Measurements from ENCODE around the gene KRTAP19-4. TPM values are rescaled to one million over a fixed set of nuclear protein-coding genes. Genes with fewer than 3 reads are reported as not detected.
"Not testable (repeated sequence)": the region's sequence is repeated elsewhere in the genome, so short reads cannot be mapped to it uniquely, and the experiment has no call there.

Gene KRTAP19-4
- not detected in 2 replicates for polyA plus RNA-seq (2011; rRNA removed)
- not detected in 2 replicates for polyA minus RNA-seq (2011; rRNA and poly(A)+ RNA removed)

- no peak for TF ChIP-seq CTCF (IDR thresholded peaks at IDR 0.05; ENCODE audit: insufficient read depth, low read depth, low read length)
- DNase-seq (ENCODE audit: low read depth) = no peak
- ChIA-PET POLR2A (no interaction called here), CTCF (no interaction called here)
- Histone ChIP-seq H3K36me3 (ENCODE audit: control insufficient read depth, insufficient read depth, low read length) (no peaks in the 10 kb centered on the region), H3K4me3 (ENCODE audit: low read depth, low read length) (no peak within 1 kb of the TSS), H3K27me3 (ENCODE audit: control insufficient read depth, insufficient read depth, low read length) (no peaks in the 10 kb centered on the region)
Measured at GRCh38 chr21:30497065-30497464, at the start of gene KRTAP19-4. Gene KRTAP19-4 (minus strand): TSS chr21:30497165. CDS start chr21:30497110, 55 bp downstream.

DNA sequence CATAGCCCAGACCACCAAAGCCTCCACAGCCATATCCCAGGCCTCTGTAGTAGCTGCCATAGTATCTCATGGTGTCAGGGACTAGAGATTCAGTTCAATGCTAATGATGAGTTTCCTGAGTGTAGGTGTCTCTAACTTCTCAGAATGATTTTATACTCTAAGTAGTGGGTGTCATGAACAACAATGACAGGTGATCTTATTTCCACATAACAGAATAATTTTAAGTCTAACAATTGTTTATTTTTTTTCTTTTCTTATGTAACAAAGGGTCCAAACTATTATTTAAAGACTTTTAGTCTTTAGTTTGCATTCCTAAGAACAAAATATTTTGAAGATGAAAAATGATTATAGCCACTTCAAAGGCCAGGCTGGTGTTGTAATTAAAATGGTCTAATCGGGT is 44.8 kb upstream of the KRTAP19-4 start, which contains the start of gene KRTAP19-6:
TSS of gene KRTAP19-6 (minus strand) at position 101 of the 400 bp plus-strand sequence. CDS start at position 70, 31 bp downstream.
- no peak for TF ChIP-seq CTCF (IDR thresholded peaks at IDR 0.05; ENCODE audit: insufficient read depth, low read depth, low read length)
- DNase-seq (ENCODE audit: low read depth) = no peak
- H3K4me3 ChIP-seq (ENCODE audit: low read depth, low read length) = no peak within 1 kb of the TSS
- CTCF ChIA-PET = interaction anchor here (0.5 kb wide), 1 partner anchor 292 kb away, joined by 3 read pairs; no protein-coding TSS in a partner anchor
- no peaks in the 10 kb centered on the region for H3K36me3 ChIP-seq (ENCODE audit: control insufficient read depth, insufficient read depth, low read length)
- POLR2A ChIA-PET = no interaction called here
- H3K27me3 ChIP-seq (ENCODE audit: control insufficient read depth, insufficient read depth, low read length) = no peaks in the 10 kb centered on the region

- POLR2A ChIA-PET = no interaction called here
- Histone ChIP-seq H3K4me3 (ENCODE audit: low read depth, low read length) (no peak overlapping the region), H3K36me3 (ENCODE audit: control insufficient read depth, insufficient read depth, low read length) (no peaks in the 10 kb centered on the region), H3K27me3 (ENCODE audit: control insufficient read depth, insufficient read depth, low read length) (no peaks in the 10 kb centered on the region)
- DNase-seq (ENCODE audit: low read depth) = no peak
- no peak for TF ChIP-seq CTCF (IDR thresholded peaks at IDR 0.05; ENCODE audit: insufficient read depth, low read depth, low read length)
- CTCF ChIA-PET = no interaction called here
Measured at GRCh38 chr21:30518876-30519275, 21.9 kb upstream of the KRTAP19-4 start.

DNA sequence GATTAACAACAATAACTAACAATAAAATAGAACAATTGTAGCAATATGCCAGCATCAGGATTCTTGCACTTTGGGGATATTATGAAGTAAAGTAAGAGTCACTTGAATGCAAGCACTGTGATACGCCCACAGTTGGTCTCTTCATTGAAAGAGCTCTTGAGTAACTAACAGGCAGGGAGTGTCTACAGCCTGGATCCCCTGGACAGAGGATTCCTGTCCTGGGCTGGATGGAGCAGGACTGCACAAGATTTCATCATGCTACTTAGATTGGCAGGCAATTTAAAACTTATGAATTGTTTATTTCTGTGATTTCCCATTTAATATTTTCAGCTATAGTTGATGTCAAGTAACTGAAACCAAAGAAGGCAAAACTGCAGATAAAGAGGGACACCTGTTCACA is 18.7 kb upstream of the KRTAP19-4 start:
- Histone ChIP-seq H3K36me3 (ENCODE audit: control insufficient read depth, insufficient read depth, low read length) (no peaks in the 10 kb centered on the region), H3K4me3 (ENCODE audit: low read depth, low read length) (no peak overlapping the region), H3K27me3 (ENCODE audit: control insufficient read depth, insufficient read depth, low read length) (no peaks in the 10 kb centered on the region)
- CTCF ChIA-PET = interaction anchor here (0.7 kb wide), 1 partner anchor 19 kb away, joined by 3 read pairs; no protein-coding TSS in a partner anchor
- no peak for TF ChIP-seq CTCF (IDR thresholded peaks at IDR 0.05; ENCODE audit: insufficient read depth, low read depth, low read length)
- DNase-seq (ENCODE audit: low read depth) = no peak
- POLR2A ChIA-PET = no interaction called here

GRCh38 chr21:30505621-30506205 is 8.7 kb upstream of the KRTAP19-4 start:
- H3K27me3 ChIP-seq (ENCODE audit: control insufficient read depth, insufficient read depth, low read length); DNase-seq (ENCODE audit: low read depth); CTCF ChIA-PET; H3K4me3 ChIP-seq (ENCODE audit: low read depth, low read length); H3K36me3 ChIP-seq (ENCODE audit: control insufficient read depth, insufficient read depth, low read length); POLR2A ChIA-PET: not testable (repeated sequence)

- POLR2A ChIA-PET = no interaction called here
- Histone ChIP-seq H3K4me3 (ENCODE audit: low read depth, low read length) (no peak within 1 kb of the TSS), H3K27me3 (ENCODE audit: control insufficient read depth, insufficient read depth, low read length) (no peaks in the 10 kb centered on the region), H3K36me3 (ENCODE audit: control insufficient read depth, insufficient read depth, low read length) (no peaks in the 10 kb centered on the region)
- no peak for DNase-seq (ENCODE audit: low read depth)
- TF ChIP-seq CTCF (IDR thresholded peaks at IDR 0.05; ENCODE audit: insufficient read depth, low read depth, low read length) = no peak
- CTCF ChIA-PET = no interaction called here
Measured at GRCh38 chr21:30502041-30502440, 5.1 kb upstream of the KRTAP19-4 start, which contains the start of gene KRTAP19-5. Gene KRTAP19-5 (minus strand): TSS chr21:30502141. CDS start chr21:30502090, 51 bp downstream.
